Right renal pelvis (tissue), 4 donors: Measurements from ENCODE around the gene MSL3. TPM values are rescaled to one million over a fixed set of nuclear protein-coding genes. Genes with fewer than 3 reads are reported as not detected.

Experiments
- polyA plus RNA-seq, 4 donors: library from polyadenylated mRNA; unstranded; fragments of 120-200 nt; gene quantifications; one replicate each; pipeline ENCODE4 v1.2.1, GENCODE V29; 2013; ENCODE audit not compliant: insufficient read length in 4 of 4

MSL3 gene
- polyA plus RNA-seq, 4 donors, result 33.5 to 48.7 (median 40.4) TPM

Other genes with a start within 250 kb of the MSL3 start
- gene ARHGAP6, start 92.3 kb upstream of the MSL3 start, polyA plus RNA-seq, result 10 to 100 TPM; 14.1 to 18.6 (median 15.7) TPM